HG02938 (cell line): ENCODE measurements around the gene KBTBD8.

Experiments
- ATAC-seq: cut with Tn5 transposase; IDR thresholded peaks from one replicate; pipeline ENCODE4 v1.9.1; 2021; ENCODE audit warnings: mild to moderate bottlenecking, moderate library complexity; ENCODE audit not compliant: unreplicated experiment

KBTBD8 gene

DNA sequence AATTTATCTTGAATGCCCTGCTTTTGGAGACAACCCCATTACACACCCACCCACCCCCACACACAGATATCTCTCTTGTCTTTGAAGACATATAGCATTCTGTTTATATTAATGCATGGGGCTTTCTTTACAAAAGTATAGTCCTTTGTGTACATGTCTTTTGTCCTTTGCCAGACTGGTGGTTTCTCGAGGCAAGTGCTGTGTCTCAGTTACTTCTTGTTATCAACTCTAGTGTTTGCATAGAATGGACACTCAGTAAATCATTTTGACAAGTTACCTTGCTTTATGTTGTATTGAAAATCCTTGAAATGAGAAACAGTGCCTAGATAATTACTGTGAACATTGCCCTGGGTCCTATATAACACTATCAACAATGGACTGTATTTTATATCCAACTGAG is 33.9 kb downstream of the KBTBD8 start:
- ATAC-seq = no peak

- ATAC-seq = no peak
Observed at GRCh38 chr3:67033079-67033478, 35.0 kb downstream of the KBTBD8 start.

DNA sequence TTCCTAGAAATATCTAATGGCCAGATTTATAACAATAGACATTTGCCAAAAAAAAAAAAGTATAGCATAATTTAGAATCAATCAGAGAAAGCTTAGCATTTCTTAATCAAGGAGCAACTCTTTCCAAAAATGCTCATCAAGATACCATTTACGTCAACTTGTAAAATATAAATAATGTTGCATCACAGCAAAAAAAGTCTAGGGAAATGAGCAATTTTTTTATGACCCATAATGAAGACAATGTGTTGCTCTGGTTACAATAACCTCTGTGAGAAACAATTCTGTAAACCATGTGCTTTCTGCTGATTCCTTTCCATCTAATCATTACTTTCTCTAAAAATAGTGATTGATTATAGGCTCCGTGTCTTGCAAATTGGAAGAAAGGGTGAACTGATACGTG is 36.3 kb downstream of the KBTBD8 start:
- no peak for ATAC-seq

DNA sequence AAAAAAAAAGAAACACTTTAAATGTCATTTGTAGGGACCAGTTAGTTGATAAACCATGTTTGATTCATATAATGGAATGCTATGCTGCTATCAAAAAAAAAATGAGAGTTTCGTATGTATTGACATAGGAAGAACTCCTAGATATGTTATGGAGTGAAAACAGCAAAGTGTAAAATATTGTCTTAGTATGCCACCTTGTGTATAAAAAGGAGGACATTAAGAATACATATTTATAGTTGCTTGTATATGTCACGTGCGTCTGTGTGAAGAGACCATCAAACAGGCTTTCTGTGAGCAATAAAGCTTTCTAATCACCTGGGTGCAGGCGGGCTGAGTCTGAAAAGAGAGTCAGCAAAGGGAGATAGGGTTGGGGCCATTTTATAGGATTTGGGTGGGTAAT is 39.5 kb downstream of the KBTBD8 start:
- ATAC-seq = no peak

DNA sequence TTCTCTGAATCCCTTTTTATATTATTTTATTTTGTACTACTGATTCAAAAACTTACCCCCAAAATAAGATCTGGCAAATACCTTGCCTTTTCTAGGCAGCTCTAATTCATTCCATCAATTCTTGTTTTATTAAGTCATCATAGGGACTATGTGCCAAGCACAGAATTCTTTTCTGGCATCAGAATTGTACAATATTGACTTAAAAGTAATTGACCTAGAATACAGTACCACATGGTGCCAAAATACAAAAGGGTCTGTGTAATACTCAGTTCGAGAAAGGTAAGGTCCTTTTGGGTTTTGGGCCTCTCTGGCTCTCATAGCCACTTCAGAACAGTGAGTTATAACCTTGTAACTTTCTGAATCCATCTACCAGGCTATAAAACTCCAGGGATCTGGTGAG is 46.2 kb downstream of the KBTBD8 start:
- no peak for ATAC-seq

DNA sequence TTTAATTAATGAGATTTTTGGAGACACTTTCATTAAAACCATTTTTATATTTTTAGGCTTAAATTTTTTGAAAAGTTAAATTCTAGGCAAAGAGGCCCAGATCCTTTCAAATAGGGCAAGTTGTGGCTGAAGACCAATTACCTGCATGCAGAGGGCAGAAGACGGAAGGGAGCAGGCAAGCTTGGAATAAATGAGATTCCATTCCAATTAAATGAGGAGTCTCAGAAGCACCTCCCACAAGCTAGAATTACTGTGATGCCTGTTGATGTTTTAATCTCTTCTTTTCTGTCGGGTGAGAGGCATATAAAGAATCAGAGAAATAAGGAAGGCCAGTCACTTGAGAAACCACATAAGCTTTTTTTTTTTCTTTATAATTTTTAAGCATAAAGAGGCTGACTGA is 46.8 kb downstream of the KBTBD8 start:
- no peak for ATAC-seq

DNA sequence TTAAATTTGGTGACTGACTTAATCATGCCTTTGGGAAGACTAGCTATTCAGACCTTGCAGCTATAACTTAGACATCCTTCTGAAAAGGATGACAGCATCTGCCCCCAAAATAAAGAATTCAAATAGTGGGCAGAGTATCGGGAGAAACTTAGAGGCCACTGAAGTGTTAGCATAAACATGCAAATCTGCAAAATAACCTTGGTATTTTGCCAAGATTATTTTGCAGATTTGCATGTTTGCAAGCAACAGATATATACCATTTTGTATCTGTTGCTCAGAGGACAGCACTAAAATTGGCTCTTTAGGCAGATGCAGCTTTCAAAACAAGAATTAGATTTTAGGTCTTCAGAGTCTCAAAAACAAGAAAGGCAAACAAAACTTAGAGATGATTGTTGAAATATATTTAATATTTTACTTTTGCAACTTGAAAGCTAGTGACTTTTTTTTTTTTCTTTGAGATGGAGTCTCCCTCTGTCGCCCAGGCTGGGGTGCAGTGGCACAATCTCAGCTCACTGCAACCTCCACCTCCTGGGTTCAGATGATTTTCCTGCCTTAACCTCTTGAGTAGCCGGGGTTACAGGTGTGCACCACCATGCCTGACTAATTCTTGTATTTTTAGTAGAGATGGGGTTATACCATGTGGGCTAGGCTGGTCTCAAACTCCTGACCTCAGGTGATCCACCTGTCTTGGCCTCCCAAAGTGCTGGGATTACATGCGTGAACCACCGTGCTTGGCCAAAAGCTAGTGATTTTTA is 47.8 kb downstream of the KBTBD8 start:
- ATAC-seq = no peak

- ATAC-seq = no peak
Observed at GRCh38 chr3:67047051-67047450, 48.9 kb downstream of the KBTBD8 start.

GRCh38 chr3:67048067-67048714 is 50.1 kb downstream of the KBTBD8 start:
- ATAC-seq = peak; percentile 96

GRCh38 chr3:67048715-67049074 is 50.6 kb downstream of the KBTBD8 start:
- peak; percentile 61 for ATAC-seq

DNA sequence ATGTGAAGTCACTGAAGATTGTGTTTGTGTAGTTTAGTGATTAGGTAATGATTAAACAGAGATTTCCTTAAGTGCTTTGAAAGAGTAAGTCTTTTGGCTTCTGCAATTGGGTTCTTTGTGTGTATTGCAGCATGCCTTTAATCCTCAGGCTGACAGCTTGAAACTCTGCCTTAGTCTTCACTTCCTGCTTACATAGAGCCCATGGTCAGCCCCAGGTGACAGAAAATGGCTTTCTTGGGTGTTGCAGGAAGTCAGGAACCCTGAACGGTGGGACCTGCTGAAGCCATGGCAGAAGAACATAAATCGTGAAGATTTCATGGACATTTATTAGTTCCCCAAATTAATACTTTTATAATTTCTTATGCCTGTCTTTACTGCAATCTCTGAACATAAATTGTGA is 61.3 kb downstream of the KBTBD8 start:
- no peak for ATAC-seq
